Activated naive CD8-positive, alpha-beta T cell treated with anti-CD3 and anti-CD28 coated beads, Interleukin-2, amount 10 ng/mL, durations not matched to agents 7 days and 5 days (primary cell): ENCODE data around the gene TLCD3B. TPM values are rescaled to one million over a fixed set of nuclear protein-coding genes. Genes with fewer than 3 reads are reported as not detected.

Source experiments
- ATAC-seq: fragments of 150-1000 bp; cut with Tn5 transposase; one replicate; pipeline ENCODE4 v1.10.0; 2021; ENCODE audit warnings: low read depth, moderate library complexity
- POLR2A ChIA-PET: fragments of 350-600 bp; sonication (Branson Sonifier 250); formaldehyde crosslinking; loops from one replicate; lab custom pipeline; 2021; ENCODE audit warnings: antibody characterized with exemption; lab: Charles Lee
- DNase-seq: peaks from one replicate; pipeline ENCODE4 v3.0.0; 2021
- H3K27ac Mint-ChIP-seq: one replicate; pipeline ENCODE4 v1.8.0; 2022; ENCODE audit warnings: mild to moderate bottlenecking, mixed read lengths
- H3K27me3 Mint-ChIP-seq: one replicate; pipeline ENCODE4 v1.8.0; 2022; ENCODE audit warnings: mild to moderate bottlenecking, moderate library complexity, mixed read lengths
- H3K36me3 Mint-ChIP-seq: one replicate; pipeline ENCODE4 v1.8.0; 2021; ENCODE audit warnings: mild to moderate bottlenecking, mixed read lengths
- H3K4me1 Mint-ChIP-seq: one replicate; pipeline ENCODE4 v1.8.0; 2021; ENCODE audit warnings: mixed read lengths
- H3K4me3 Mint-ChIP-seq: one replicate; pipeline ENCODE4 v1.8.0; 2022; ENCODE audit warnings: mild to moderate bottlenecking, moderate library complexity, mixed read lengths
- H3K9me3 Mint-ChIP-seq: one replicate; pipeline ENCODE4 v1.8.0; 2021; ENCODE audit warnings: mixed read lengths
- total RNA-seq, 2 experiments: library from RNA; stranded (reverse); gene quantifications; one replicate each; pipeline ENCODE4 v1.2.3, GENCODE V29; 2021

The TLCD3B gene
- total RNA-seq, 2 experiments from 2014 or later = 3.9 to 5.5 TPM

DNA sequence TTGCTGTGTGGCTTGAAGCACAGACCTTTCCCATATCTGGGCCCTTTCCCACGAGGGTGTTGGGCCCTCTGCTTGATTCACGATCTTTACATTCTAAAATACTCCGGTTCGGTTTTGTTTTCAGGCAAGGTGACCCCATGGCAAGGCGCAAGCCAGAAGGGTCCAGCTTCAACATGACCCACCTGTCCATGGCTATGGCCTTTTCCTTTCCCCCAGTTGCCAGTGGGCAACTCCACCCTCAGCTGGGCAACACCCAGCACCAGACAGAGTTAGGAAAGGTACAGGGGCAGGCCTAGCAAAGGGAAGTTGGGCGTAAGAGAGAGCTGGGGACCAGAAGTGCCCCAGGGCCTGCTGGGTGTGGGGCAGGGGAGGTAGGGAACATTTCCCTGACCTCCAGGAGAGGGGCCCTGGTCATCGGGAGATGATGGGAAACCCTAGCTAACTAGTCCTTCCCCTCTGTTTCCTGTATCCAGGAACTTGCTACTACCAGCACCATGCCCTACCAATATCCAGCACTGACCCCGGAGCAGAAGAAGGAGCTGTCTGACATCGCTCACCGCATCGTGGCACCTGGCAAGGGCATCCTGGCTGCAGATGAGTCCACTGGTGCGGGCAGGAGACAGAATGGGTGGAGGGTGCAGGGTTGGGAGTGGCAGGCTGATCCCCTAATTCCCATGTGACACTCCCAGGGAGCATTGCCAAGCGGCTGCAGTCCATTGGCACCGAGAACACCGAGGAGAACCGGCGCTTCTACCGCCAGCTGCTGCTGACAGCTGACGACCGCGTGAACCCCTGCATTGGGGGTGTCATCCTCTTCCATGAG is 35.9 kb upstream of the TLCD3B start:
- no peak for DNase-seq
- POLR2A ChIA-PET = interaction anchor here (0.7 to 6.1 kb wide), 11 partner anchors 10 to 866 kb away, joined by 3 to 102 read pairs (median 5); partner anchors contain the start of genes CORO1A, MAZ, PPP4C and TBX6
- peaks cover 25% of the 10 kb centered on the region for H3K4me1 Mint-ChIP-seq
- no peaks in the 10 kb centered on the region for H3K9me3 Mint-ChIP-seq
- peaks cover 36% of the 10 kb centered on the region for H3K36me3 Mint-ChIP-seq
- H3K27ac Mint-ChIP-seq = peak overlapping the region; percentile 98
- H3K27me3 Mint-ChIP-seq = no peaks in the 10 kb centered on the region
- ATAC-seq = no peak
- peak overlapping the region; percentile 100 for H3K4me3 Mint-ChIP-seq

DNA sequence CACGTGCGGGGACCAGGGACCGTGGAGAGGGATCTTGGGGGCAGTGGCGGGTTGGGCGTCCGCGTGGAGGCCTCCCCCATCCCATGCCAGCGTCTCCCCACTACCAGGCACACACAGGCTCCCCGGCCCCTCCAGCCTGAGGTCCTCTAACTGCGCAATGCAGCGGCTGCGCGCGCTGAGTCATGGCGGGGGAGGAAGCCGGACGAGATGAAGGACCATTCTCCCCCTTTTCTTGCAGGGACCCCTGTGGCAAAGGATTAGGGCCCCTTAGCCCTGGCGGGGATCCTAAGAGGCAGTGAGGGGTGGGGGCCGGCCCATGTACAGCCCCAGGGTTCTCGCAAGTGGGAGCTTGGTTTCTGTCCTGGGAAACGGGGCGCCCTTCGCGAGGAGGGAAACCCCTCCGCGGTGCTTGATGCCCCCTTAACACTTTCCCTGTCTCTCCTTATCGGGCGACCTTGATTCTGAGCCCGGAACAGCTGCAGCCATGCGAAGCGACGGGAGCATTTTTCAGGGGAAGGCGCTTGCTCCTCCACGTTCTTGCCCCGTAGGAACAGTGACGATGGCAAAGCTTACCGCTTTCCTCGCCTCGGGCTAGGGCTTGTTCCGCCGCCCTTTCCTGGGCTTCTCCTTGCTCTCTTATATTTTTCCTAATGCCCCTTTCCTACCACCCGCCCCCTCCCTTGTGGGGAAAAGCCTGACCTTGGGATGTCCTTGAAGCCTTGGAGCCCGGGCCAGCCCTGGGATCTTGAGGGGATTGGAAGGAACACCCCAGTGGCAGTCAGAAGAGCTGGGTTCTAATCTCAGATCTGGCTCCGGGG is 35.1 kb upstream of the TLCD3B start:
- Mint-ChIP-seq H3K27me3 (no peaks in the 10 kb centered on the region), H3K36me3 (peaks cover 35% of the 10 kb centered on the region), H3K9me3 (no peaks in the 10 kb centered on the region), H3K4me1 (peaks cover 25% of the 10 kb centered on the region), H3K27ac (peak overlapping the region; percentile 98), H3K4me3 (peak overlapping the region; percentile 100)
- ATAC-seq (peak; percentile 1), DNase-seq (no peak)
- POLR2A ChIA-PET = interaction anchor here (0.6 to 6.1 kb wide), 26 partner anchors 9 to 867 kb away, joined by 3 to 102 read pairs (median 4); partner anchors contain the start of genes CORO1A, HIRIP3, MAPK3 and MAZ

DNA sequence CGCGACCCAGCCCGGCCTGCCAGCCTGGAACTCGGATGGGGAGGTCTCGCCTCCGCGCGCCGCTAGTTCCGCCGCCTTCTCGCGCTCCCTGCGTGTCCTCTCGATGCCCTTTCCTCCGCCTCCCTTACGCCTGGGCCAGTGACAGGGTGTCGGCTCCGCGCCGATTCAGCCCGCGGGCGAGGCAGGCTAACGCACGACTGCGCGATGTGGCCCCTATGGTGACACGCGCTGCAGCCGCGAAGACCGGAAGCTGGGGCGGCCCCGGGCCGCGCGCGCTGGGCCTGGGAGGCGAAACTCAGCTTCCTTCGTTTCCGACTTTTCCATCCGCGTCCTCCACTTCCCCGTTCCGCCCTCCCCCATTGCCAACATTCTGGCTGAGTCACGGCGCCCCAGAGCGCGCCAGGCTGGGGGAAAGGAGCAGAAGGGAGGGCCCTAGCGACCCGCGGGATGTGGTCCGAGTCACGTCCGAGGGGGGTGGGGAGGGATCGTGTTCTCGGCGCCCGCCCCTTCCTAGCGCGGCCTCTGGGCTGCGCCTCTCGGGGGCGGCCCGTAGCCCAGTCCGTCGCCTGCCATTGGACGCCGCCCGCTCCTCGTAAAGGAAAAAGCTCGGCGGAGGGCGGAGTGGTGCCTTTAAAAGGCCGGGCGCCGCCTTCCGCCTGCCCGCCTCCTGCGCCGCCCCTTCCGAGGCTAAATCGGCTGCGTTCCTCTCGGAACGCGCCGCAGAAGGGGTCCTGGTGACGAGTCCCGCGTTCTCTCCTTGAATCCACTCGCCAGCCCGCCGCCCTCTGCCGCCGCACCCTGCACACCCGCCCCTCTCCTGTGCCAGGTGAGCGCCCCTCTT is 34.3 kb upstream of the TLCD3B start, which contains the start of gene ALDOA:
Gene ALDOA (plus strand): TSS at position 659 of the 841 bp plus-strand sequence. CDS start 1,138 bp downstream, outside the sequence.
- DNase-seq = peak; percentile 95
- no peaks in the 10 kb centered on the region for H3K9me3 Mint-ChIP-seq
- H3K4me3 Mint-ChIP-seq = peak within 1 kb of the TSS; percentile 100
- H3K36me3 Mint-ChIP-seq = peaks cover 34% of the 10 kb centered on the region
- peak within 1 kb of the TSS; percentile 98 for H3K27ac Mint-ChIP-seq
- H3K4me1 Mint-ChIP-seq = peaks cover 22% of the 10 kb centered on the region
- no peaks in the 10 kb centered on the region for H3K27me3 Mint-ChIP-seq
- peak; percentile 85 for ATAC-seq
- POLR2A ChIA-PET = interaction anchor here (0.6 to 6.1 kb wide), 27 partner anchors 8 to 631 kb away, joined by 3 to 102 read pairs (median 4); partner anchors contain the start of genes CORO1A, HIRIP3, MAPK3 and MAZ

DNA sequence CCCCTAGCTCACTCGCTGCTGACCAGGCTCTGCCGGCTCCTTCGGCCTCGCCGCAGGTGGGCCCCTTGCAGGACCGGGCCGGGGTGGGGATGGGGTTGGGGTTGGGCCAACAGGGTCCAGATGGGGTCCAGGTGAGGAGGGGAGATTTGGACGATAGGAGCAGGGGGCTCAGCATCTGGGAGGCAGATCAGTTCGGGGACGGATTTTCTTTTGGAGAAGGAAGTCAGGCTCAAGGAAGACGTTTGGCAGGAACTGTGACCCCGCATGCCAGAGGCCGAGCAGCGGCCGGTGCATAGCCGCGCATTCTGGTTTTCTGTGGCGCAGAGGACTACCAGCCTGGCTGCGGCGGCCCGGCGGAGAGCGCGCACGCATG is 33.6 kb upstream of the TLCD3B start:
- H3K27me3 Mint-ChIP-seq = no peaks in the 10 kb centered on the region
- H3K36me3 Mint-ChIP-seq = peaks cover 31% of the 10 kb centered on the region
- no peaks in the 10 kb centered on the region for H3K9me3 Mint-ChIP-seq
- POLR2A ChIA-PET = interaction anchor here (1.0 to 6.1 kb wide), 10 partner anchors 12 to 380 kb away, joined by 3 to 102 read pairs (median 10); partner anchors contain the start of genes CORO1A, HIRIP3, MAZ and MVP
- H3K4me1 Mint-ChIP-seq = peaks cover 19% of the 10 kb centered on the region
- H3K27ac Mint-ChIP-seq = peak overlapping the region; percentile 98
- ATAC-seq = no peak
- DNase-seq = no peak
- peak overlapping the region; percentile 100 for H3K4me3 Mint-ChIP-seq

- Mint-ChIP-seq H3K36me3 (peaks cover 28% of the 10 kb centered on the region), H3K27me3 (no peaks in the 10 kb centered on the region), H3K4me3 (peak overlapping the region; percentile 100), H3K9me3 (no peaks in the 10 kb centered on the region), H3K27ac (peak overlapping the region; percentile 98), H3K4me1 (peaks cover 19% of the 10 kb centered on the region)
- ATAC-seq (peak; percentile 27), DNase-seq (peak; percentile 74)
- POLR2A ChIA-PET = interaction anchor here (0.8 to 6.1 kb wide), 10 partner anchors 10 to 381 kb away, joined by 3 to 102 read pairs (median 9); partner anchors contain the start of genes CORO1A, MAZ, MVP and PPP4C
These were observed 33.0 kb upstream of the TLCD3B start for GRCh38 chr16:30063893-30064728.

GRCh38 chr16:30063278-30063892 is 32.3 kb upstream of the TLCD3B start:
- Mint-ChIP-seq H3K4me1 (peaks cover 16% of the 10 kb centered on the region), H3K4me3 (peak overlapping the region; percentile 100), H3K27ac (peak overlapping the region; percentile 98), H3K27me3 (no peaks in the 10 kb centered on the region), H3K36me3 (peaks cover 25% of the 10 kb centered on the region), H3K9me3 (no peaks in the 10 kb centered on the region)
- no peak for DNase-seq
- POLR2A ChIA-PET = interaction anchor here (0.8 to 6.1 kb wide), 5 partner anchors 10 to 121 kb away, joined by 3 to 102 read pairs (median 6); partner anchors contain the start of genes CORO1A, TBX6 and YPEL3
- ATAC-seq = no peak

DNA sequence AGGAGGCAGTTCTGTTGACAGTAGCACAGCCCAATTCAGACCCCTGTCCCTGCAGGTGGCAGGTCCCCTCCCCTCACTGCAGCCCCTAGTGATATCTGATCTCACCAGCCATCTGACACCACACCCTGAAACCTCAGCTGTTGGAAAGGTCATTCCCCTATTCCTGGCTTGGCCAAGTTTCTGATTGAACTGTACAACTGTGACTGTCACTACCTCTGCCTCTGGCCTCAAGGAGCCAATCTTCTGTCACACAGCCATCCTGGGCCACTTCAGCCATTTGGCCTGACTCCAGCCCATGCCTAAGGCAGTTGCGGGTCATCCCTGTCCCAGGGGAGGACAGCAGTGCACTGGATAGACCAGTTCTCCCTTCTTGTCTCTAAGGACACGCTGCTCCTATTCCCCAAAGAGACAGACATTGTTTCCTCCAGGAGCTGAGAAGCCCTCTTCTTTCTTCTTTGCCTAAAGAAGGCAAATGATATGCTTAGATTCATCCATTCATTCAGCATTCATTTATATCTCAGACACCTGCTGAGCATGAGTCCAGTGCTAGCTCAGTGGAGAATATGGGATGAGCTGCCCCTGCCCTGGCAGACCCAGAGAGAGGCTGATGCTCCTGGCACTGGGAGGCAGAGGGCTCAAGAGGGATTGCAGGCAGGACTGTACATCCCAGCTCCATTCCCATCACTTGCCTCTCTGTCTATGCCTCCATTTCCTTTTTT is 29.9 kb upstream of the TLCD3B start:
- DNase-seq = no peak
- Mint-ChIP-seq H3K27me3 (no peaks in the 10 kb centered on the region), H3K4me3 (no peak overlapping the region), H3K9me3 (no peaks in the 10 kb centered on the region), H3K4me1 (peaks cover 3% of the 10 kb centered on the region), H3K27ac (no peak overlapping the region), H3K36me3 (peaks cover 5% of the 10 kb centered on the region)
- no peak for ATAC-seq
- POLR2A ChIA-PET = no interaction called here

GRCh38 chr16:30060346-30060745 is 29.3 kb upstream of the TLCD3B start:
- Mint-ChIP-seq H3K4me1 (peaks cover 3% of the 10 kb centered on the region), H3K27ac (no peak overlapping the region), H3K4me3 (no peak overlapping the region), H3K27me3 (no peaks in the 10 kb centered on the region), H3K36me3 (peaks cover 4% of the 10 kb centered on the region), H3K9me3 (no peaks in the 10 kb centered on the region)
- no peak for ATAC-seq
- DNase-seq = no peak
- POLR2A ChIA-PET = no interaction called here

DNA sequence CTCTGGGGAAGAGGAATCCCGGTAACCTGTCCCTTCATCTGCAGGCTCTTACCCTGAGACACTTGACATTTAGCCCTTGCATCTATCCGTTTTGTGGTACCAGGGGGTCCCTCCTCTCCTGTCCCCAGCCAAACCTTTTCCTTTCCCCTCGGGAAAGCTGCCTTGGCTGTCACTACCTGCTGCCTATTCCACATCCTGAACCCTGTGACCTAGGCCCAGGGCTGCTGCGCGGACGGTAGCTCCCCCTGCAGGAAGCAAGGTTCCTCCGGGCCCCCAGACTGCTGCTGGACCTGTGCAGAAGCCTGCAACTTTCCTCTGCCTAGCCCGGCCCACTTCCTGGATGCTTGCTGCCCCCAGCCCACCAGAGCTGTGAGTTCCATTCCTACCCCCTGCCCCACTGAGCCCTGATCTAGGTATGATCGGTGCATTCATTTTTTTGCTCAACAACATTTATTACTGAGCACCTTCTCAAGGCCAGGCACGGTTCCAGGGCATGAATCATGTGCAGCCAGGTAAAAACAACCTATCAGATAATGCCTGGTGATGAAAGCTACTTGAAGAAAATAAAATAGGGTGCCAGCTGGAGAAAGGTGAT is 24.0 kb upstream of the TLCD3B start:
- H3K36me3 Mint-ChIP-seq = peaks cover 12% of the 10 kb centered on the region
- no peaks in the 10 kb centered on the region for H3K27me3 Mint-ChIP-seq
- POLR2A ChIA-PET = interaction anchor here (0.5 to 2.0 kb wide), 6 partner anchors 11 to 382 kb away, joined by 3 to 13 read pairs (median 4); partner anchors contain the start of genes ALDOA, KCTD13 and PPP4C
- H3K4me1 Mint-ChIP-seq = peaks cover 21% of the 10 kb centered on the region
- no peaks in the 10 kb centered on the region for H3K9me3 Mint-ChIP-seq
- DNase-seq = peak; percentile 69
- H3K4me3 Mint-ChIP-seq = peak overlapping the region; percentile 42
- no peak overlapping the region for H3K27ac Mint-ChIP-seq
- peak; percentile 82 for ATAC-seq

DNA sequence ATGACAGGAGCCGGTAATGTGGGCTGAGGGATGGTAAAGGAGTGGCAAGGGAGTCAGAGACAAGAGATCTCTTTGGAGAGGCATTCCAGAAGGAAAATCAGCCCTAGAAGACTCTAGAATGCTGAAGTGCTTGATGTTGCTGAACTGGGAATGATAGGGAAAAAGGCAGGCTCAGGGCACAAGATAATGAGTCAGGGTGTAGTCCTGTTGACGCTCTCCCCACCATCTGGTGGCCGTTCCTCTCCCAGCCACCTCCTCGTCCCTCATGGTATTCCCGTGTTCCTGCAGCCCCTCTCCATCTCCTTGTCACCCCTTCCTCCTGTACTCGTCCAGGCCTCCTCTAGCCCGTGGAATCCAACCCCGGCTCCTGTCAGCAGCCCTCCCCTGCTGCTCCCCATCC is 23.4 kb upstream of the TLCD3B start:
- DNase-seq (no peak), ATAC-seq (no peak)
- Mint-ChIP-seq H3K36me3 (peaks cover 10% of the 10 kb centered on the region), H3K27me3 (no peaks in the 10 kb centered on the region), H3K27ac (no peak overlapping the region), H3K9me3 (no peaks in the 10 kb centered on the region), H3K4me1 (peaks cover 21% of the 10 kb centered on the region), H3K4me3 (peak overlapping the region; percentile 42)
- POLR2A ChIA-PET = interaction anchor here (0.5 to 2.0 kb wide), 6 partner anchors 12 to 381 kb away, joined by 3 to 13 read pairs (median 4); partner anchors contain the start of genes ALDOA, CORO1A, KCTD13 and PPP4C
